HG03558 (cell line): ENCODE measurements around the gene TYW1B.
"Not testable (repeated sequence)": the region's sequence is repeated elsewhere in the genome, so short reads cannot be mapped to it uniquely, and the experiment has no call there.

Source experiments
- ATAC-seq: cut with Tn5 transposase; IDR thresholded peaks from one replicate; pipeline ENCODE4 v1.9.1; 2021; ENCODE audit warnings: moderate number of reproducible peaks; ENCODE audit not compliant: unreplicated experiment; ENCODE audit errors: extremely low read depth

Gene TYW1B

GRCh38 chr7:72641485-72642248 is 186.3 kb downstream of the TYW1B start:
- not testable (repeated sequence) for ATAC-seq

DNA sequence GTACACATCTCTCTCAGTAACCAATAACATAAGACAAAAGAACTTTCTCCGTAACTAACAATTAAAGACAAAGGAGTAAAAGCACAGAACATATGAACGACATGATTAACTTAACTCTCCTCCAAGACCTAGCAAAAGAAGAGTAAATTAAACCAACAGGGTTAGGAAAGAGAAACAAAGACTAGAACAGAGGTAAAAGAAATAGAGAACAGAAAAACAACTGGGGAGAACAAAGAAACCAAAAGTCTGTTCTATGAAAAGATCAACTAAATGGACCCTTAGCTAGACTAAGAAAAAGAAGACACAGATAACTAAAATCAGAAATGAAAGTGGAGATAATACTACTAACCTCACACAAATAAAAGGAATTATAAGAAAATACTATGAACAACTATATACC is 187.3 kb downstream of the TYW1B start:
- not testable (repeated sequence) for ATAC-seq

- not testable (repeated sequence) for ATAC-seq
These were observed 192.6 kb downstream of the TYW1B start for GRCh38 chr7:72635273-72635908.

DNA sequence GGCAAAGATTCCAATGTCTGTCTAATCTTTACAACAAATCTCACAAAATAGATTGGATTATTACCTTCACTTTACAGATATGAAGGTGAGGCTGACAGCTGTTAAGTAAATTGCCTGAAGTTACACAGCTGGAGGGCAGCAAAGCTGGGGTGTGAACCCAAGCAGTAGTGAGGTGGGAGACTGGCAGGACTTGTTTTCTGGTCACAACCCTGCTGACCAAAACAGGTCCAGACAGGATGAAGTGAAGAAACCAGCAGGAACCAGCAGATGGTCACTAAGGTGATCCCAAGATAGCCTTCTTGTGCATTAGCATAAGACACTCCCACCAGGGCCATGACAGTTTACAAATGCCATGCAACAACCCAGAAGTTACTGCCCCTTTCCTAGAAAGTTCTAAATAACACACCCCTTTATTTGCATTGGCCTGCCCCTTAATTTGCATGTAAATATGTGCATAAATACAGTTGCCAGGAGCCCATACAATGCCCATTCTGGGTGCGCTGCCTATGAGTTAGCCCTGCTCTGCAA is 195.2 kb downstream of the TYW1B start:
- ATAC-seq: not testable (repeated sequence)

DNA sequence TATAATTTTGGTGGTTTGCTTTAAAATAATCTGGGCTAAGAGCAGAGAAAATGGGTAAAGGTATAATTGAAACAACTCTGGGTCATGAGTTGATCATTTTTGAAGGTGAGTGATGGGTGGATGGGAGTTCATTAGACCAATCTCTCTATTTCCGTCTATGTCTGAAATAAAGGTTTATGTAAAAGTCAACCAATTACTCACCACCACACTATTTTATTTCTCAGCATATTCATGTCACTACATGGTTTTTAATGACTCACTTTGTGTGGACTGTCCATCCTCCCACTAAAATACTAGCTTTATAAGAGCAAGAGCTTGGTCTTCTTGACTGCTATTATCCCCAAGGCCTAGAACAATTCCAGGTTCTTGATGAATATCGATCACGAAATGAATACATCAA is 199.6 kb downstream of the TYW1B start:
- not testable (repeated sequence) for ATAC-seq

DNA sequence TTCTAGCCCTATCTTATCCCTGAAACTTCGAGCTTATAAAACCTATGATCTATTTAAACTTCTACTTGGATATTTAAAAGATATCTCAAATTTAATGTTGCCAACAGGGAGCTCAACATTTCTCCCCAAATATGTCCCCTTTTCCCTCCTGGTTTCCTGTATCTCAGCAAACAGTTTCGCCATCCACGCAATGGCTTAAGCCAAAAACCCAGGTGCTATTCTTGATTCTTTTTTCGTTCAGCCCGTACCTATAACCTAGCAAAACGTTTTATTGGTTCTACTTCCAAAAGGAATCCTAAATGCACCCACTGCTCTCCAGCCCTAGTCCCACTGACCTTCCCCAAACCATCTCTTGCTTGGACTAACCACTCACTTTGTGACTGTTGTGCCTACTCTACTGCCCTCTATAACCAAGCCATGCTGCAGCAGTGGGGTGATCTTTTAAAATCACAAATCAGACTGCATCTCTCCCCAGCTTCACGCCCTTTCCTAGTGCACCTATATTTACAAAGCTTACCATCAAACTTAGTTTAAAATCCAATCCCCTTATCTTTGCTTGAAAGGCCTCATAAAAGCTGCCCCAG is 201.5 kb downstream of the TYW1B start:
- not testable (repeated sequence) for ATAC-seq

GRCh38 chr7:72625721-72626423 is 202.1 kb downstream of the TYW1B start:
- ATAC-seq: peak; percentile 92

GRCh38 chr7:72622532-72622931 is 205.5 kb downstream of the TYW1B start:
- ATAC-seq: no peak

GRCh38 chr7:72621761-72622187 is 206.2 kb downstream of the TYW1B start:
- ATAC-seq: not testable (repeated sequence)

GRCh38 chr7:72620923-72621322 is 207.1 kb downstream of the TYW1B start:
- not testable (repeated sequence) for ATAC-seq

DNA sequence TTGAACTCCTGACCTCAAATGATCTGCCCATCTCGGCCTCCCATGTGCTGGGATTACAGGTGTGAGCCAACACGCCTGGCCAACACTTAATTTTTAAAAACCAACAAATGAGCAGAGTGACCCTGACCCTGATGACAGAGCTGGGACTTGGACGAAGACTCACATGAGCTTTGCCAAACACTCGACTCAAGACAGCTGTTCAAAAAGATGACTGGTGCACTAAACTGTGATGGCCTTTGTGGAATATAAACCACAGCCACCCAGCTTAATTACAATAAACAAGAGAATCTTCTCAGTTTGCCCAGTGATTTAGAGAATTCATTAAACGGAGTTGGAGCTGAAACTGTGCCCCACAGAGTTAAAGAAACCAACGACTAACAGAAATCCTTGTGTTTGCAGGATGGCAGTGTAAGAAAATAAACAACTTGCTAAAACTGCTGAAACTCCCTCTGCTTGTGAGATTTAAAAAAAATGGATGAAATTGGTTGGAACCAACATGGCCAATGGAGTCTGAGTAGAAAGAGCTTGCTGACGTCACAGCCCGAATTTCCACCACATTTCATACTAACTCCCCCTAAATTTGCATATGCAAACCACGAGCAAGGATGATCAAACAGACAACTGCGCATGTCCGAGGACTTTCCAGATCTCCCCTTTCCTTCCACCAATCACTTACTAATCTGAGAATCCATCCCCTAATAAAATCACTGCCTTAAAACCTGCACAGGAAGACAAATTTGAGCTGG is 209.4 kb downstream of the TYW1B start:
- ATAC-seq: not testable (repeated sequence)

DNA sequence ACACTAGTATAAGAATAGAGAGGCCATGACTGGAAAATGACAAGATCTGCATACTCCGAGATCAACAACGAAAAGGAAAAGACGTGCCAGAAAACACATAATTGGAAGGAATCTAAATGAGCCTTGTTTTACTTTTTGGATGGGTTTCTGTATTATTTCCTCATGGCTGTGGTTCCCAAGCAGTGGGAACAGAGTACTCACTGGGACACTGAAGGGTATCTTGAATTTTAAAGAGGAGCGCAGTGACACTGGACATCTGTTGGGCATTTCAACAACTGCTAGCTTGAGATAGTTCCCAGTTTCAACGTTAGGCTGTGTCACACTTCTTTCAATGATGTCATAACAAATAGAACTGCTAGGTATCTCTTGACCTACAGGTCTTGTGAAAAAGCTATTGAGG is 218.2 kb downstream of the TYW1B start:
- not testable (repeated sequence) for ATAC-seq

GRCh38 chr7:72607988-72608387 is 220.0 kb downstream of the TYW1B start:
- not testable (repeated sequence) for ATAC-seq

- ATAC-seq: not testable (repeated sequence)
These were observed 222.1 kb downstream of the TYW1B start for GRCh38 chr7:72605863-72606431.

DNA sequence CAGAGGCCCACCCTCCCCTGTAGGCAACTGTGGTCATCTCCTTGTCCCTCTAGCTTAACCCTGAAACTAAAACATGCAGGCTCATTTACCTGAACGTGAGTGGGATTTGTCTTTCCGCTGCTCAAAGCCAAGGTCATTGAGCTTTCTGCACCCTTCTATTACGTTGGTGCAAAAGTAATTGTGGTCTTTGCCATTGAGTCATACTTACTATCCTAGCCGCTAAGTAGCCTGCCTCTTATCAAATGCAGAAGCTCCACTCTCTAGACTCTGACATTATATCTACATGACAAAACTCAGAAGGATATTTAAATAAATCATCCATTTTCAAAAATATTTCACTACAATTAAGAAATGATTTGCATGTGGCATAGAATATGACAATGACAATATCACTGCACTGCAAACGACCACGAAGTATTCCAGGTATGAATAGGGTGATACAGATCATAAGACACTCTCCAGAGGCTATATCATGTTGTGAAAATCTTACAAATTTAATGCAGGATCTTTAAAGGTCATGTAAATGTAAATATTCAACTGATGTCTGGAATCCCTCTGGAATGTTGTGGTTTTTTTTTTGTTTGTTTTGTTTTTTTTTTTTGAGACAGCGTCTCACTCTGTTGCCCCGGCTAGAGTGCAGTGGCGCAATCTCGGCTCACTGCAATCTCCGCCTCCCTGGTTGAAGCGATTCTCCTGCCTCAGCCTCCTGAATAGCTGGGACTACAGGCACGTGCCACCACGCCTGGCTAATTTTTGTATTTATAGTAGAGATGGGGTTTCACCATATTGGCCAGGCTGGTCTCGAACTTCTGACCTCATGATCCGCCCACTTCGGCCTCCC is 223.0 kb downstream of the TYW1B start:
- not testable (repeated sequence) for ATAC-seq

- ATAC-seq: not testable (repeated sequence)
These were observed 224.5 kb downstream of the TYW1B start for GRCh38 chr7:72603476-72603875.

DNA sequence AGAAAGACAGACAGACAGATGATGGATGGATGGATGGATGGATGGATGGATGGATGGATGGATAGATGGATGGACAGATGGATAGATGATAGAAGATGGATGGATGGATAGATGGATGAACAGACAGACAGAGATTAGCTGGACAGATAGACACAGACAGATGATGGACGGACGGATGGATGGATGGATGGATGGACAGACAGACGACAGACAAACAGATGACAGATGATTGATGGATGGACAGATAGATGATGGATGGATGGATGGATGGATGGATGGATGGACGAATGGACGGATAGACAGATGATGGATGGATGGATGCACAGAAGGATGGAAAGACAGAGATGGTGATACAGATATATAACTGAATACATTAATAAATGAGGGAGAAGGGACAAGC is 224.9 kb downstream of the TYW1B start:
- ATAC-seq: no peak

DNA sequence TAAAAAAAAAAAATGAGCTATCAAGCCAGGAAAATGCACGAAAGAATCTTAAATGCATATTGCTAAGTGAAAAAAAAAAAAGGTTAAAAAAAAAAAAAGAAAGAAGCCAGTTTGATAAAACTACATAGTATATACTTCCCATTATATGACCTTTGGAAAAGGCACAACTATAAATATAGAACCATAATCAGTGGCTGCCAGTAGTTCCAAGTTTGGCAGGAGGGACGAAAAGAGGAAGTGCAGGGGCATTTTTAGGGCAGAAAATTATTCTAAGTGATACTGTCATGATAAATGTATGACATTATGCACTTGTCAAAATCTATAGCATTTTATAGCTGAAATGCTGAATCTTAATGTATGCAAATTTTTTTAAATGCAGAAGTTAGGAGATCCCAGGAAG is 226.3 kb downstream of the TYW1B start:
- ATAC-seq: not testable (repeated sequence)
